Testis (tissue), 3 donors: ENCODE measurements around the gene ITPK1. TPM values are rescaled to one million over a fixed set of nuclear protein-coding genes. Genes with fewer than 3 reads are reported as not detected.

ENCODE experiments used
- DNase-seq: peaks from one replicate; pipeline ENCODE4 v3.0.0-alpha.2; 2019
- H3K27ac ChIP-seq, 2 donors: fragments of 200-600 bp; sonication (generic); one replicate each; pipeline ENCODE4 v1.5.1; 2019
- H3K27me3 ChIP-seq: fragments of 200-600 bp; sonication (generic); one replicate; pipeline ENCODE4 v1.5.1; 2019
- H3K36me3 ChIP-seq: fragments of 200-600 bp; sonication (generic); one replicate; pipeline ENCODE4 v1.5.1; 2017; ENCODE audit warnings: low read depth; ENCODE audit errors: missing control alignments
- H3K4me1 ChIP-seq: fragments of 200-600 bp; sonication (generic); one replicate; pipeline ENCODE4 v1.5.1; 2019
- H3K4me3 ChIP-seq, 2 donors: fragments of 200-600 bp; sonication (generic); one replicate each; pipeline ENCODE4 v1.5.1; 2017 to 2019
- H3K9me3 ChIP-seq: fragments of 200-600 bp; sonication (generic); one replicate; pipeline ENCODE4 v1.5.1; 2017
- CTCF ChIP-seq, 3 experiments: fragments of 450-650 bp in 2 of 3; fragments of 200-600 bp in 1 of 3; sonication (generic) in 1 of 3; IDR thresholded peaks; one replicate each; pipeline ENCODE4 v1.5.1; 2016 to 2019; ENCODE audit warnings: antibody characterized with exemption in 3 of 3, mild to moderate bottlenecking in 2 of 3, moderate library complexity in 1 of 3
- POLR2A ChIP-seq: fragments of 450-650 bp; IDR thresholded peaks from one replicate; pipeline ENCODE4 v1.6.1; 2017; ENCODE audit warnings: antibody characterized with exemption, mild to moderate bottlenecking, moderate library complexity
- WGBS, 2 donors: methylation state at CpG; one replicate each; pipeline ENCODE4 v1.1.5; 2018; 5-methylcytosine and 5-hydroxymethylcytosine counted together
- intact Hi-C: fragments of 100-400 bp; cut with DNase I; formaldehyde crosslinking; loops from one replicate; pipeline ENCODE4 v1.15.1; 2023; ENCODE audit warnings: low total_unique reads
- polyA plus RNA-seq: library from polyadenylated mRNA; stranded (reverse); fragments of 350-450 nt; fragmentation: Illumina TruSeq; extraction: RNeasy Lipid Tissue Mini Kit (QIAGEN cat#74804); gene quantifications from one replicate; pipeline ENCODE4 v1.2.3, GENCODE V29; 2014; ENCODE audit warnings: low read depth, low replicate concordance; ENCODE audit not compliant: insufficient read depth
- total RNA-seq, 2 donors: library from RNA; depleted of rRNA; stranded (reverse); fragments of >200 nt; gene quantifications; one replicate each; pipeline ENCODE4 v1.2.3, GENCODE V29; 2016

Gene ITPK1
- total and polyA plus RNA-seq, 3 donors from 2014 or later = 78.3 to 92.5 (median 90.6) TPM

- H3K4me3 ChIP-seq = no peak overlapping the region
- no peaks in the 10 kb centered on the region for H3K36me3 ChIP-seq
- intact Hi-C loops = no loop called here
- no peak for TF ChIP-seq POLR2A
- TF ChIP-seq CTCF (IDR thresholded peaks at IDR 0.05) = no peak
- WGBS, 2 donors = 43 to 73% methylated on average over 8 to 9 of the region's 9 CpGs
- peaks cover 65% of the 10 kb centered on the region for H3K4me1 ChIP-seq
- H3K9me3 ChIP-seq = no peaks in the 10 kb centered on the region
- H3K27me3 ChIP-seq = no peaks in the 10 kb centered on the region
- no peak overlapping the region for H3K27ac ChIP-seq
- DNase-seq = peak; percentile 42
These were observed 70.5 kb downstream of the ITPK1 start for GRCh38 chr14:93045211-93045674.

GRCh38 chr14:93044556-93044955, 71.2 kb downstream of the ITPK1 start:
- Histone ChIP-seq H3K36me3 (no peaks in the 10 kb centered on the region), H3K4me1 (peaks cover 72% of the 10 kb centered on the region), H3K27me3 (no peaks in the 10 kb centered on the region), H3K9me3 (no peaks in the 10 kb centered on the region), H3K4me3 (no peak overlapping the region), H3K27ac (peak overlapping the region in 1 of 2 donors; percentile 72)
- intact Hi-C loops = no loop called here
- no peak for TF ChIP-seq POLR2A
- no peak for TF ChIP-seq CTCF (IDR thresholded peaks at IDR 0.05)
- 90 to 93% methylated on average over 9 of the region's 9 CpGs for WGBS, 2 donors
- no peak for DNase-seq

GRCh38 chr14:93044121-93044520, 71.6 kb downstream of the ITPK1 start:
- Histone ChIP-seq H3K4me3 (no peak overlapping the region), H3K9me3 (no peaks in the 10 kb centered on the region), H3K36me3 (no peaks in the 10 kb centered on the region), H3K27ac (peak overlapping the region; percentile 64 to 72), H3K27me3 (no peaks in the 10 kb centered on the region), H3K4me1 (peaks cover 76% of the 10 kb centered on the region)
- TF ChIP-seq CTCF (IDR thresholded peaks at IDR 0.05) (no peak), POLR2A (no peak)
- DNase-seq = no peak
- intact Hi-C loops = no loop called here
- 82 to 86% methylated on average over 7 of the region's 7 CpGs for WGBS, 2 donors

GRCh38 chr14:93042968-93043940, 72.5 kb downstream of the ITPK1 start:
- peaks cover 80% of the 10 kb centered on the region for H3K4me1 ChIP-seq
- peak overlapping the region; percentile 64 to 72 for H3K27ac ChIP-seq
- no peaks in the 10 kb centered on the region for H3K27me3 ChIP-seq
- no peak overlapping the region for H3K4me3 ChIP-seq
- 60 to 82% methylated on average over 12 to 13 of the region's 13 CpGs for WGBS, 2 donors
- H3K36me3 ChIP-seq = no peaks in the 10 kb centered on the region
- DNase-seq = peak; percentile 89
- H3K9me3 ChIP-seq = no peaks in the 10 kb centered on the region
- intact Hi-C loops = no loop called here
- TF ChIP-seq POLR2A = no peak
- TF ChIP-seq CTCF (IDR thresholded peaks at IDR 0.05) = peak in 1 of 3 experiments; percentile 6
